ENCODE data around the gene TOR1B.

DNA sequence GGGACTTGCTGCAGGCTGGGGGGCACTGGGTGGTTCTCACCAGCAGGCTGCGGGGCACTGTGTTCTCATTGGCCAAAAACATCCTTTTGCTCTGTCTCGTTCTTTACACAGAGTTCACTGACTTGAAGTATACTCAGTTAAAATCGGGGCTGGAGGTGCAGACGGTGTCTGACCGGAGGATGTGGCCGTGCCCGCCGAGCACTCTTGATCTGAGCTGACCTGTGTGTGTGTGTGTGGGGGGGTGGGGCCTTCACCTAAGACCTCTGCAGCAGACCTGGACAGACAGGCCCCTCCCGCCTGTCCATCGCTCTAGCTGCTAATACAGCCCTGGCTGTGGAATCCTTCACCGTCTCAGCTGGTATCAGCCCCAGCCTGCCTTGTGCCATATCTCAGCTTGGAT is 7.1 kb downstream of the TOR1B start:
- TF ChIP-seq CTCF (IDR thresholded peaks at IDR 0.05; ENCODE audit: low read depth, low read length, missing input control) (no peak), ATF3 (IDR thresholded peaks at IDR 0.05) (no peak), JUND (IDR thresholded peaks at IDR 0.05) (no peak), RXRA (IDR thresholded peaks at IDR 0.05) (no peak)
- TF ChIP-seq, protein P1, sequence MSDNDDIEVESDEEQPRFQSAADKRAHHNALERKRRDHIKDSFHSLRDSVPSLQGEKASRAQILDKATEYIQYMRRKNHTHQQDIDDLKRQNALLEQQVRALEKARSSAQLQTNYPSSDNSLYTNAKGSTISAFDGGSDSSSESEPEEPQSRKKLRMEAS (IDR thresholded peaks at IDR 0.05) = no peak
- TF ChIP-seq, protein P2, sequence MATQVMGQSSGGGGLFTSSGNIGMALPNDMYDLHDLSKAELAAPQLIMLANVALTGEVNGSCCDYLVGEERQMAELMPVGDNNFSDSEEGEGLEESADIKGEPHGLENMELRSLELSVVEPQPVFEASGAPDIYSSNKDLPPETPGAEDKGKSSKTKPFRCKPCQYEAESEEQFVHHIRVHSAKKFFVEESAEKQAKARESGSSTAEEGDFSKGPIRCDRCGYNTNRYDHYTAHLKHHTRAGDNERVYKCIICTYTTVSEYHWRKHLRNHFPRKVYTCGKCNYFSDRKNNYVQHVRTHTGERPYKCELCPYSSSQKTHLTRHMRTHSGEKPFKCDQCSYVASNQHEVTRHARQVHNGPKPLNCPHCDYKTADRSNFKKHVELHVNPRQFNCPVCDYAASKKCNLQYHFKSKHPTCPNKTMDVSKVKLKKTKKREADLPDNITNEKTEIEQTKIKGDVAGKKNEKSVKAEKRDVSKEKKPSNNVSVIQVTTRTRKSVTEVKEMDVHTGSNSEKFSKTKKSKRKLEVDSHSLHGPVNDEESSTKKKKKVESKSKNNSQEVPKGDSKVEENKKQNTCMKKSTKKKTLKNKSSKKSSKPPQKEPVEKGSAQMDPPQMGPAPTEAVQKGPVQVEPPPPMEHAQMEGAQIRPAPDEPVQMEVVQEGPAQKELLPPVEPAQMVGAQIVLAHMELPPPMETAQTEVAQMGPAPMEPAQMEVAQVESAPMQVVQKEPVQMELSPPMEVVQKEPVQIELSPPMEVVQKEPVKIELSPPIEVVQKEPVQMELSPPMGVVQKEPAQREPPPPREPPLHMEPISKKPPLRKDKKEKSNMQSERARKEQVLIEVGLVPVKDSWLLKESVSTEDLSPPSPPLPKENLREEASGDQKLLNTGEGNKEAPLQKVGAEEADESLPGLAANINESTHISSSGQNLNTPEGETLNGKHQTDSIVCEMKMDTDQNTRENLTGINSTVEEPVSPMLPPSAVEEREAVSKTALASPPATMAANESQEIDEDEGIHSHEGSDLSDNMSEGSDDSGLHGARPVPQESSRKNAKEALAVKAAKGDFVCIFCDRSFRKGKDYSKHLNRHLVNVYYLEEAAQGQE (IDR thresholded peaks at IDR 0.05) = no peak

All from liver (tissue), 3 donors.